H9 (cell line): Measurements from ENCODE around the gene CSTF3. TPM values are rescaled to one million over a fixed set of nuclear protein-coding genes. Genes with fewer than 3 reads are reported as not detected.

Source experiments
- DNase-seq: peaks from one replicate; pipeline ENCODE4 v3.0.0-alpha.2; 2017
- H2AFZ ChIP-seq: one replicate; pipeline ENCODE4 v1.6.1; 2013; ENCODE audit warnings: mild to moderate bottlenecking, low read length, control low read depth, moderate library complexity
- H2AK5ac ChIP-seq: 2 replicates; pipeline ENCODE4 v1.6.1; 2013; ENCODE audit warnings: low read length, control low read depth, mixed read lengths; ENCODE audit not compliant: insufficient read length
- H2BK120ac ChIP-seq: one replicate; pipeline ENCODE4 v1.6.1; 2013; ENCODE audit warnings: low read depth, mild to moderate bottlenecking, low read length, control low read depth, inconsistent platforms; ENCODE audit not compliant: poor library complexity, severe bottlenecking
- H2BK12ac ChIP-seq: 2 replicates; pipeline ENCODE4 v1.6.1; 2013; ENCODE audit warnings: low read length, control low read depth, mixed read lengths, low read depth; ENCODE audit not compliant: insufficient read length
- H2BK15ac ChIP-seq: 2 replicates; pipeline ENCODE4 v1.6.1; 2013; ENCODE audit warnings: low read depth, low read length, control low read depth
- H2BK20ac ChIP-seq: one replicate; pipeline ENCODE4 v1.6.1; 2013; ENCODE audit warnings: low read depth, mild to moderate bottlenecking, low read length, control low read depth, inconsistent platforms; ENCODE audit not compliant: poor library complexity, severe bottlenecking
- H2BK5ac ChIP-seq: 2 replicates; pipeline ENCODE4 v1.6.1; 2013; ENCODE audit warnings: low read length, control low read depth, mixed read lengths; ENCODE audit not compliant: insufficient read length
- H3K14ac ChIP-seq: 2 replicates; pipeline ENCODE4 v1.6.1; 2013; ENCODE audit warnings: low read length, control low read depth; ENCODE audit not compliant: insufficient read depth
- H3K18ac ChIP-seq: 2 replicates; pipeline ENCODE4 v1.6.1; 2013; ENCODE audit warnings: low read depth, mild to moderate bottlenecking, mixed read lengths, low read length, control low read depth; ENCODE audit not compliant: insufficient read length
- H3K23ac ChIP-seq: 2 replicates; pipeline ENCODE4 v1.6.1; 2013; ENCODE audit warnings: low read length, control low read depth, mixed read lengths, low read depth; ENCODE audit not compliant: insufficient read length
- H3K23me2 ChIP-seq: 2 replicates; pipeline ENCODE4 v1.6.1; 2013; ENCODE audit warnings: low read depth, mild to moderate bottlenecking, mixed read lengths, low read length, control low read depth; ENCODE audit not compliant: insufficient read length, poor library complexity, severe bottlenecking
- H3K27ac ChIP-seq: 2 replicates; pipeline ENCODE4 v1.5.1; 2013; ENCODE audit warnings: low read length, control low read depth, mixed read lengths, low read depth; ENCODE audit not compliant: insufficient read length
- H3K27me3 ChIP-seq: 2 replicates; pipeline ENCODE4 v1.6.1; 2013; ENCODE audit warnings: low read length, control low read depth, inconsistent platforms; ENCODE audit not compliant: insufficient read depth
- H3K4ac ChIP-seq: 2 replicates; pipeline ENCODE4 v1.6.1; 2013; ENCODE audit warnings: low read depth, mild to moderate bottlenecking, control low read depth, inconsistent platforms, low read length, moderate library complexity
- H3K4me1 ChIP-seq: 2 replicates; pipeline ENCODE4 v1.6.1; 2013; ENCODE audit warnings: low read length, control low read depth, inconsistent platforms; ENCODE audit not compliant: insufficient read depth
- H3K4me2 ChIP-seq: 2 replicates; pipeline ENCODE4 v1.6.1; 2013; ENCODE audit warnings: low read length, control low read depth, mixed read lengths; ENCODE audit not compliant: insufficient read length, insufficient read depth
- H3K56ac ChIP-seq: 2 replicates; pipeline ENCODE4 v1.6.1; 2013; ENCODE audit warnings: low read depth, mild to moderate bottlenecking, mixed read lengths, low read length, control low read depth; ENCODE audit not compliant: insufficient read length
- H3K79me1 ChIP-seq: 2 replicates; pipeline ENCODE4 v1.6.1; 2013; ENCODE audit warnings: low read depth, mild to moderate bottlenecking, moderate library complexity, low read length, control low read depth, inconsistent platforms; ENCODE audit not compliant: insufficient read depth, poor library complexity, severe bottlenecking
- H3K79me2 ChIP-seq: 2 replicates; pipeline ENCODE4 v1.6.1; 2013; ENCODE audit warnings: low read length, control low read depth, inconsistent platforms; ENCODE audit not compliant: insufficient read depth
- H3K9ac ChIP-seq: 2 replicates; pipeline ENCODE4 v1.6.1; 2013; ENCODE audit warnings: low read length, control low read depth, mixed read lengths; ENCODE audit not compliant: insufficient read length; ENCODE audit errors: extremely low read depth
- H3K9me3 ChIP-seq: one replicate; pipeline ENCODE4 v1.6.1; 2013; ENCODE audit warnings: low read depth, low read length, inconsistent platforms; ENCODE audit not compliant: control insufficient read depth
- H3T11ph ChIP-seq: one replicate; pipeline ENCODE4 v1.6.1; 2013; ENCODE audit warnings: mild to moderate bottlenecking, low read length, control low read depth, inconsistent platforms
- H4K20me1 ChIP-seq: one replicate; pipeline ENCODE4 v1.6.1; 2013; ENCODE audit not compliant: control insufficient read depth, insufficient read length, insufficient read depth
- H4K5ac ChIP-seq: 2 replicates; pipeline ENCODE4 v1.6.1; 2013; ENCODE audit warnings: low read depth, mild to moderate bottlenecking, mixed read lengths, low read length, control low read depth; ENCODE audit not compliant: insufficient read length
- H4K8ac ChIP-seq: replicated peaks from 2 replicates; pipeline ENCODE4 v1.6.1; 2013; ENCODE audit warnings: low read length, control low read depth, mixed read lengths, low read depth; ENCODE audit not compliant: insufficient read length
- H4K91ac ChIP-seq: 2 replicates; pipeline ENCODE4 v1.6.1; 2013; ENCODE audit warnings: low read depth, mild to moderate bottlenecking, moderate library complexity, mixed read lengths, low read length, control low read depth; ENCODE audit not compliant: insufficient read length
- H3K27ac Mint-ChIP-seq, 3 experiments: 2 replicates in 2 of 3; 3 replicates in 1 of 3; pipeline ENCODE4 v1.8.0; 2020 to 2021; ENCODE audit warnings: mixed read lengths in 3 of 3, mild to moderate bottlenecking in 1 of 3, moderate library complexity in 1 of 3
- H3K27me3 Mint-ChIP-seq: 2 replicates; pipeline ENCODE4 v1.8.0; 2021; ENCODE audit warnings: low read depth, mild to moderate bottlenecking, moderate library complexity, mixed read lengths
- H3K36me3 Mint-ChIP-seq, 3 experiments: 2 replicates in 2 of 3; 3 replicates in 1 of 3; pipeline ENCODE4 v1.8.0; 2020 to 2021; ENCODE audit warnings: low read depth in 3 of 3, mixed read lengths in 3 of 3; ENCODE audit not compliant: insufficient read depth in 1 of 3
- H3K4me1 Mint-ChIP-seq, 2 experiments: 2 replicates each; pipeline ENCODE4 v1.8.0; 2020; ENCODE audit warnings: mixed read lengths in 2 of 2
- H3K4me3 Mint-ChIP-seq, 2 experiments: 2 replicates in 1 of 2; 3 replicates in 1 of 2; pipeline ENCODE4 v1.8.0; 2020 to 2021; ENCODE audit warnings: mild to moderate bottlenecking in 2 of 2, mixed read lengths in 2 of 2, moderate library complexity in 1 of 2
- H3K9me3 Mint-ChIP-seq, 2 experiments: 2 replicates in 1 of 2; 3 replicates in 1 of 2; pipeline ENCODE4 v1.8.0; 2020; ENCODE audit warnings: mild to moderate bottlenecking in 2 of 2, mixed read lengths in 2 of 2, moderate library complexity in 1 of 2
- CTCF ChIP-seq: fragments of 200-600 bp; sonication (generic); conservative IDR thresholded peaks from 3 replicates; pipeline ENCODE4 v1.8.0; 2021; ENCODE audit warnings: antibody characterized with exemption, mild to moderate bottlenecking
- WGBS: extraction: QIAGEN DNeasy Blood & Tissue Kit; methylation state at CpG from one replicate; pipeline ENCODE4 v1.1.7; 2013; ENCODE audit warnings: missing lambda C conversion rate, low lambda C conversion rate, mixed read lengths; ENCODE audit not compliant: insufficient read length; ENCODE audit errors: extremely low coverage; 5-methylcytosine and 5-hydroxymethylcytosine counted together
- total RNA-seq: library from RNA; stranded (reverse); gene quantifications from 2 replicates; pipeline ENCODE4 v1.2.1, GENCODE V29; 2021

CSTF3 gene
- total RNA-seq, 1 experiment from 2014 or later, result 41.5 TPM

- Histone ChIP-seq H3K4me2 (no peak overlapping the region), H3K9ac (no peak overlapping the region), H3K23ac (no peak overlapping the region), H3K18ac (no peak overlapping the region), H3K4ac (no peak overlapping the region), H2AK5ac (no peak overlapping the region), H3K79me2 (no peaks in the 10 kb centered on the region), H3K27me3 (no peaks in the 10 kb centered on the region), H2BK20ac (no peak overlapping the region), H4K8ac (no peak overlapping the region), H3K14ac (no peak overlapping the region), H4K91ac (no peak overlapping the region), H2BK120ac (no peak overlapping the region), H3K4me1 (no peaks in the 10 kb centered on the region), H3K23me2 (no peaks in the 10 kb centered on the region), H3K9me3 (no peaks in the 10 kb centered on the region), H2AFZ (no peak overlapping the region), H2BK12ac (no peak overlapping the region), H3K79me1 (no peaks in the 10 kb centered on the region), H4K5ac (no peak overlapping the region), H2BK15ac (no peak overlapping the region), H2BK5ac (no peak overlapping the region), H3K27ac (no peak overlapping the region), H4K20me1 (no peaks in the 10 kb centered on the region), H3K56ac (no peak overlapping the region), H3T11ph (no peak overlapping the region)
- H3K4me1 Mint-ChIP-seq, result peaks cover 14 to 18% of the 10 kb centered on the region in 2 experiments
- H3K27ac Mint-ChIP-seq, result 0 out of 7 replicates have a peak overlapping the region, but pooled peaks of 1 of the 3 experiments have one; percentile 44
- TF ChIP-seq CTCF, result no peak
- DNase-seq, result no peak
- WGBS, result no CpG with 5 or more reads among the region's 2 CpGs
- no peak overlapping the region for H3K4me3 Mint-ChIP-seq
- H3K27me3 Mint-ChIP-seq, result no peaks in the 10 kb centered on the region
- H3K9me3 Mint-ChIP-seq, result no peaks in the 10 kb centered on the region
- peaks cover 15 to 24% (median 23%) of the 10 kb centered on the region in 3 experiments for H3K36me3 Mint-ChIP-seq
Observed at GRCh38 chr11:33052231-33052630, 109.0 kb downstream of the CSTF3 start.
